GM23248 (cell line): Measurements from ENCODE around the gene P3H4. TPM values are rescaled to one million over a fixed set of nuclear protein-coding genes. Genes with fewer than 3 reads are reported as not detected.

Source experiments
- DNase-seq: peaks from one replicate; pipeline ENCODE4 v3.0.0-alpha.2; 2015
- H2AFZ ChIP-seq: fragments of 200-600 bp; sonication (generic); 2 replicates; pipeline ENCODE4 v1.6.1; 2016; ENCODE audit warnings: antibody characterized with exemption
- H3F3A ChIP-seq: fragments of 200-600 bp; sonication (generic); 2 replicates; pipeline ENCODE4 v1.6.1; 2016; ENCODE audit warnings: mild to moderate bottlenecking, antibody characterized with exemption, mixed run types; ENCODE audit not compliant: insufficient read depth
- H3K27ac ChIP-seq: fragments of 200-600 bp; sonication (generic); 2 replicates; pipeline ENCODE4 v1.5.1; 2016; ENCODE audit warnings: mild to moderate bottlenecking
- H3K27me3 ChIP-seq: fragments of 200-600 bp; sonication (generic); replicated peaks from 2 replicates; pipeline ENCODE4 v1.6.1; 2016; ENCODE audit warnings: mild to moderate bottlenecking; ENCODE audit not compliant: insufficient read depth
- H3K36me3 ChIP-seq: fragments of 200-600 bp; sonication (generic); 2 replicates; pipeline ENCODE4 v1.6.1; 2016; ENCODE audit warnings: low read depth, mild to moderate bottlenecking
- H3K4me1 ChIP-seq: fragments of 200-600 bp; sonication (generic); 2 replicates; pipeline ENCODE4 v1.6.1; 2016; ENCODE audit warnings: mild to moderate bottlenecking; ENCODE audit not compliant: insufficient read depth
- H3K4me2 ChIP-seq: fragments of 200-600 bp; sonication (generic); one replicate; pipeline ENCODE4 v1.6.1; 2016; ENCODE audit warnings: mild to moderate bottlenecking; ENCODE audit not compliant: unreplicated experiment
- H3K4me3 ChIP-seq: fragments of 200-600 bp; sonication (generic); 2 replicates; pipeline ENCODE4 v1.5.1; 2016; ENCODE audit warnings: mild to moderate bottlenecking
- H3K79me2 ChIP-seq: fragments of 200-600 bp; sonication (generic); 2 replicates; pipeline ENCODE4 v1.6.1; 2016; ENCODE audit warnings: mild to moderate bottlenecking; ENCODE audit not compliant: insufficient read depth
- H3K9ac ChIP-seq: fragments of 200-600 bp; sonication (generic); 2 replicates; pipeline ENCODE4 v1.6.1; 2016; ENCODE audit warnings: mild to moderate bottlenecking
- H3K9me2 ChIP-seq: fragments of 200-600 bp; sonication (generic); 2 replicates; pipeline ENCODE4 v1.6.1; 2016; ENCODE audit warnings: mixed run types, mild to moderate bottlenecking, moderate library complexity; ENCODE audit not compliant: insufficient read depth
- H3K9me3 ChIP-seq: fragments of 200-600 bp; sonication (generic); one replicate; pipeline ENCODE4 v1.6.1; 2017; ENCODE audit warnings: low read depth
- H4K20me1 ChIP-seq: fragments of 200-600 bp; sonication (generic); 2 replicates; pipeline ENCODE4 v1.6.0; 2016; ENCODE audit not compliant: insufficient read depth
- EZH2 ChIP-seq: fragments of 200-600 bp; sonication (generic); IDR thresholded peaks from 2 replicates; pipeline ENCODE4 v1.6.1; 2018; ENCODE audit warnings: antibody characterized with exemption, mild to moderate bottlenecking; ENCODE audit not compliant: insufficient read depth, poor library complexity, severe bottlenecking
- EZH2phosphoT487 ChIP-seq: fragments of 200-600 bp; sonication (generic); IDR thresholded peaks from 2 replicates; pipeline ENCODE4 v1.6.1; 2018; ENCODE audit warnings: antibody characterized with exemption, moderate library complexity, mild to moderate bottlenecking, low read depth; ENCODE audit not compliant: insufficient read depth
- WGBS, 2 experiments: methylation state at CpG; one replicate each; pipeline ENCODE4 v1.1.6; 2015 to 2017; ENCODE audit warnings: low lambda C conversion rate in 2 of 2, low coverage in 1 of 2; ENCODE audit errors: missing lambda C conversion rate in 2 of 2; 5-methylcytosine and 5-hydroxymethylcytosine counted together
- in situ Hi-C: fragments of 300-500 bp; cut with MboI; formaldehyde crosslinking; loops from 2 replicates; pipeline ENCODE4 v1.15.0; 2020
- polyA plus RNA-seq: library from polyadenylated mRNA; unstranded; fragments of >200 nt; fragmentation: Nextera tagmentation; extraction: Ambion mirVana; gene quantifications from 2 replicates; pipeline ENCODE4 v1.2.1, GENCODE V29; 2016
- total RNA-seq: library from RNA; depleted of rRNA; stranded (reverse); fragments of >200 nt; shearing (Covaris generic); gene quantifications from 2 replicates; pipeline ENCODE4 v1.2.3, GENCODE V29; 2014

Gene P3H4
- total and polyA plus RNA-seq, 2 experiments from 2014 or later, result 96.9 to 161 TPM

DNA sequence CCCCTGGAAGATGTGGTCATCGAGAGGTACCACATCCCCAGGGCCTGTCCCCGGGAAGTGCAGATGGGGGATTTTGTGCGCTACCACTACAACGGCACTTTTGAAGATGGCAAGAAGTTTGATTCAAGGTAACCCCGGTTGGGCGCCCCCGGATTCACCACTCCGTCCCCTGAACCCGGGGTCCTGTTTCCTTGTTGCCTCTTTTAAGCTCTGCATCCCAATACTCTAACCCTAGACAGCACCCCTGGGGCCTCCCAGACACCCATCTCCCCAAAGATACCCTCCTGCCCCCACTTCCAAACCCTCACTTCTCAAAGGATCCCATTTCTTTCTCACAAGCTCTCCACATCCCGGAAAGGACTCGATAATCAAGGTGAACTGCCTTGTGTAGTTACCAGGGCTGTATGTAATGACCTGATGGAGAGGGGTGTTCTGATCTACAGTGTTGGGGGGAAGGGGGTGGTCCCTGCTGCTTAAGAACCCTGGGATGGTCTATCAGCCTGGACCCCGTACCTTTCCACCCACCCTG lies 1.5 kb upstream of the P3H4 start:
- Histone ChIP-seq H3K9me2 (no peaks in the 10 kb centered on the region), H3K9me3 (no peaks in the 10 kb centered on the region), H3F3A (no peaks in the 10 kb centered on the region), H3K9ac (peak overlapping the region; percentile 97), H3K79me2 (peaks cover 88% of the 10 kb centered on the region), H2AFZ (peak overlapping the region; percentile 87), H3K4me2 (peak overlapping the region; percentile 98), H3K36me3 (peaks cover 9% of the 10 kb centered on the region; the same call in 1 of the 2 replicates), H4K20me1 (peaks cover 9% of the 10 kb centered on the region; the same call in 1 of the 2 replicates), H3K4me3 (peak overlapping the region; percentile 92), H3K4me1 (peaks cover 28% of the 10 kb centered on the region), H3K27me3 (no peaks in the 10 kb centered on the region), H3K27ac (peak overlapping the region; percentile 79)
- TF ChIP-seq EZH2 (no peak), EZH2phosphoT487 (no peak)
- WGBS, 2 experiments, result 0 to 1% methylated on average over 9 to 12 of the region's 12 CpGs
- DNase-seq, result peak; percentile 37
- in situ Hi-C loops, result no loop called here

DNA sequence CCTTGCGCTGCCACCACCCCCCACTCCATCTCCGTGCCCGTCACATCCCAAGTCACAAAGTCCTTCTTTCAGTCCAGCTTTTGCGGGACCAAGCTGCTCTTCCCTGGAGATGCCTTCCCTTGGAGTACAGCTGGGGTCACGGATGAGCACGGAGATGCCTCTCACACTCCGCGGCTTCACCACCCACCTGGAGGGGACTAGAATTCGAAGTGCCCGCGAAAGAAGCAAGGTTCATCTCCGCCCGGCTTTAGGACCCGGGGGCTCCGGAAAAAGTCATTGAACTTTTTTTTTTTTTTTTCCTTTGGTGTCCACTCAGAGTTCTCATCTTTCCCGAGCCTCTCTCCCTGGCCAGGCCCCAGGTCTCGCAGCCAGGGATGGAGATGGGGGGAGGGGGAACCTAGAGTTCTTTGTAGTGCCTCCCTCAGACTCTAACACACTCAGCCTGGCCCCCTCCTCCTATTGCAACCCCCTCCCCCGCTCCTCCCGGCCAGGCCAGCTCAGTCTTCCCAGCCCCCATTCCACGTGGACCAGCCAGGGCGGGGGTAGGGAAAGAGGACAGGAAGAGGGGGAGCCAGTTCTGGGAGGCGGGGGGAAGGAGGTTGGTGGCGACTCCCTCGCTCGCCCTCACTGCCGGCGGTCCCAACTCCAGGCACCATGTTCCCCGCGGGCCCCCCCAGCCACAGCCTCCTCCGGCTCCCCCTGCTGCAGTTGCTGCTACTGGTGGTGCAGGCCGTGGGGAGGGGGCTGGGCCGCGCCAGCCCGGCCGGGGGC lies 817 bp upstream of the P3H4 start, which contains the start of gene FKBP10:
Gene FKBP10, plus strand, starts transcription at position 624 of the 771 bp plus-strand sequence. Its CDS starts 31 bp downstream, at position 655.
- no peaks in the 10 kb centered on the region for H3K9me3 ChIP-seq
- peak within 1 kb of the TSS; percentile 97 for H3K9ac ChIP-seq
- H3K27ac ChIP-seq, result peak within 1 kb of the TSS; percentile 79
- peak within 1 kb of the TSS; percentile 92 for H3K4me3 ChIP-seq
- peak within 1 kb of the TSS; percentile 98 for H3K4me2 ChIP-seq
- TF ChIP-seq EZH2phosphoT487 (no peak), EZH2 (no peak)
- H3K9me2 ChIP-seq, result no peaks in the 10 kb centered on the region
- in situ Hi-C loops, result no loop called here
- H3K36me3 ChIP-seq, result peaks cover 3% of the 10 kb centered on the region; the same call in 1 of the 2 replicates
- peak within 1 kb of the TSS; percentile 87 for H2AFZ ChIP-seq
- H3F3A ChIP-seq, result no peaks in the 10 kb centered on the region
- peaks cover 28% of the 10 kb centered on the region for H3K4me1 ChIP-seq
- H4K20me1 ChIP-seq, result peaks cover 9% of the 10 kb centered on the region; the same call in 1 of the 2 replicates
- no peaks in the 10 kb centered on the region for H3K27me3 ChIP-seq
- H3K79me2 ChIP-seq, result peaks cover 81% of the 10 kb centered on the region
- 1 to 3% methylated on average over 23 to 31 of the region's 35 CpGs for WGBS, 2 experiments
- peak; percentile 92 for DNase-seq

DNA sequence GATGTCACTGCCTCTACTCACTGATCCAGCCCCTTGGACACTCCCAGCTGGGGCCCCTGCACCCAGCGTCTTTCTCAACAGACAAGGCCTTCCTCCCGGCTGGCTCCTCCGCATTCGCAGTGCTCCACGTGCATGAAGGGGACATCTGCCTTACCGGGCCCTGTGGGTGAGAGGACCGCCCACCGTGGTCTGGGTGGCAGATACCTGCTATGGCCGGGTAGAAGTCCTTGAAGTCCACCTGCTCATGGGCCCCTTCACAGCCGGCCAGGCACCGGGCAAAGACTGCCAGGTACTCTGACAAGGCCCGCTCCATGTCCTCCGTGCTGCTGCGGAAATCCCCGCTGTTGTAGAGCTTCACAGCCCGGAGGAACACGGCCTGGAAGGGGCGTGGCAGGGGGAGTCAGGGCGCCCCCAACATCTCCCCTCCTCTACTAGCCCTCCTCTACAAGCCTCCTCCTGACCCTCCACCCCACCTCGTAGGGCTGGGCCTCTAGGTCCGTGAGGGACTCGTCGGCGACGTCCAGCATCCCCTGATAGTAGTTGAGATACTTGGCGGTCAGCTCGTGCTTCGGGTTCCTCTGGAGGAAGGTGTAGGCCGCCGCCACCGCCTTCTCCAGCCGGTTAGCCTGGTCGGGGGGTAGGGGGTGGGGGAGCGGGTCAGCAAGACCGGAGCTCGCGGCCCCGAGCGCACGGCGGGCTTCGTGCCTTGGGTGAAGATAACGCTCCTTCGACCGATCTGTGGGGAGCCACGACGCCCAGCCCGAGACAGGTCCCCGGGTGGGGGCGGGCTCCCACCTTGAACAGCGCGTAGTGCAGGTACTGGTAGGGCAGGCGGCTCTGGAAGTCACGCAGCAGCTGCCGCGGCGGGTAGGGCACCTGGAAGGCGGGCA lies 845 bp downstream of the P3H4 start:
- in situ Hi-C loops, result no loop called here
- 11 to 20% methylated on average over 48 to 51 of the region's 58 CpGs for WGBS, 2 experiments
- H3K36me3 ChIP-seq, result no peaks in the 10 kb centered on the region; the same call in 1 of the 2 replicates

More for the DNA sequence above, 845 bp downstream of the P3H4 start:
- Histone ChIP-seq H3K27me3 (no peaks in the 10 kb centered on the region), H3F3A (no peaks in the 10 kb centered on the region), H3K27ac (peak overlapping the region; percentile 79), H3K4me3 (peak overlapping the region; percentile 92), H3K4me1 (peaks cover 28% of the 10 kb centered on the region), H3K9ac (peak overlapping the region; percentile 97), H4K20me1 (no peaks in the 10 kb centered on the region), H3K4me2 (peak overlapping the region; percentile 98), H2AFZ (peak overlapping the region; percentile 87), H3K9me3 (no peaks in the 10 kb centered on the region), H3K79me2 (peaks cover 65% of the 10 kb centered on the region), H3K9me2 (no peaks in the 10 kb centered on the region)
- peak; percentile 38 for DNase-seq
- TF ChIP-seq EZH2 (no peak), EZH2phosphoT487 (no peak)
